Liver (tissue), 3 donors: ENCODE data around the gene CGNL1.

Experiments used
- EGR1 ChIP-seq, 2 donors: IDR thresholded peaks; 2 replicates each; pipeline ENCODE4 v1.6.1; 2016 to 2018; ENCODE audit warnings: antibody characterized with exemption in 2 of 2, low read depth in 2 of 2
- FOXA1 ChIP-seq: IDR thresholded peaks from 2 replicates; pipeline ENCODE4 v1.6.1; 2016; ENCODE audit warnings: antibody characterized with exemption
- GABPA ChIP-seq, 2 donors: IDR thresholded peaks in 1 of 2; conservative IDR thresholded peaks in 1 of 2; 2 replicates each; pipeline ENCODE4 v1.6.1; 2016; ENCODE audit warnings: antibody characterized with exemption in 2 of 2, mild to moderate bottlenecking in 1 of 2, moderate library complexity in 1 of 2
- HNF4G ChIP-seq: IDR thresholded peaks from 2 replicates; pipeline ENCODE4 v1.6.1; 2016; ENCODE audit warnings: antibody characterized with exemption
- JUND ChIP-seq, 2 donors: IDR thresholded peaks; 2 replicates each; pipeline ENCODE4 v1.6.1; 2016; ENCODE audit warnings: antibody characterized with exemption in 2 of 2
- NR2F2 ChIP-seq: IDR thresholded peaks from 2 replicates; pipeline ENCODE4 v1.6.1; 2016; ENCODE audit warnings: antibody characterized with exemption
- RAD21 ChIP-seq, 2 donors: IDR thresholded peaks; 2 replicates each; pipeline ENCODE4 v1.6.1; 2016; ENCODE audit warnings: antibody characterized with exemption in 2 of 2, mild to moderate bottlenecking in 2 of 2
- TAF1 ChIP-seq: conservative IDR thresholded peaks from 2 replicates; pipeline ENCODE4 v1.6.1; 2016; ENCODE audit warnings: antibody characterized with exemption, mild to moderate bottlenecking
- YY1 ChIP-seq: IDR thresholded peaks from 2 replicates; pipeline ENCODE4 v1.6.1; 2016; ENCODE audit warnings: antibody characterized with exemption, mild to moderate bottlenecking
- TF ChIP-seq, protein P1 (sequence below): fragments of 150-350 bp; IDR thresholded peaks from 2 replicates; pipeline ENCODE4 v1.5.1; 2017; ENCODE audit warnings: improper control_type of control experiment, low read depth, low read length; ENCODE audit not compliant: missing input control
- TF ChIP-seq, protein P2 (sequence below): IDR thresholded peaks from 2 replicates; pipeline ENCODE4 v1.6.1; 2016; ENCODE audit warnings: antibody characterized with exemption
- TF ChIP-seq, protein P3 (sequence below): IDR thresholded peaks from 2 replicates; pipeline ENCODE4 v1.6.1; 2016; ENCODE audit warnings: antibody characterized with exemption
- TF ChIP-seq, protein P4 (sequence below): IDR thresholded peaks from 2 replicates; pipeline ENCODE4 v1.6.1; 2016; ENCODE audit warnings: antibody characterized with exemption, mild to moderate bottlenecking
- TF ChIP-seq, protein P5 (sequence below): IDR thresholded peaks from 2 replicates; pipeline ENCODE4 v1.6.1; 2016; ENCODE audit warnings: antibody characterized with exemption
- donor health status: healthy.
- donor health status: healthy.

DNA sequence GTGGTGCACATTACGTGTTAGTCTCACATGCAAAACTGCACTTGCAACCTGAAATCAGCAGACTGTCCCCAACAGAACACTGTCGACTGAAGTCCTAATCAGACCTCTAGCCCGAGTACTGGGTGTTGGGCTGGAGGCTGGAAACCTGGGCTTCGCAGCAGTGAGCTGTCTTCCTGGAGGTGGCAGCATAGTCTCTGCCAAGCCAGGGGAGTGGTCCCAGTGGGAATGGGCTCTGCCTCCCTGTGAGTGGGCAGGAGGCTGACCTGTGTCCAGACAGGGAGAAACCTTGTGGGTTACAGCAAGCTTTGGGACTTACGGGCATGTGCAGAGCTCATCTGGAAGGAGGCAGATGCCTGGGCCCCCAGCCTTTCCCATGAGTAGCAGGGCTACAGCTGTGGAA is 177.2 kb downstream of the CGNL1 start:
- TF ChIP-seq RAD21 (IDR thresholded peaks at IDR 0.05) (no peak), TAF1 (no peak), HNF4G (no peak), EGR1 (IDR thresholded peaks at IDR 0.05; ENCODE audit: low read depth in 2 of 2) (no peak), FOXA1 (no peak), NR2F2 (no peak), GABPA (IDR thresholded peaks at IDR 0.05 in 1 of 2, conservative IDR thresholded peaks at IDR 0.05 in 1 of 2) (no peak), JUND (IDR thresholded peaks at IDR 0.05) (no peak), YY1 (no peak)
- TF ChIP-seq, protein P1, sequence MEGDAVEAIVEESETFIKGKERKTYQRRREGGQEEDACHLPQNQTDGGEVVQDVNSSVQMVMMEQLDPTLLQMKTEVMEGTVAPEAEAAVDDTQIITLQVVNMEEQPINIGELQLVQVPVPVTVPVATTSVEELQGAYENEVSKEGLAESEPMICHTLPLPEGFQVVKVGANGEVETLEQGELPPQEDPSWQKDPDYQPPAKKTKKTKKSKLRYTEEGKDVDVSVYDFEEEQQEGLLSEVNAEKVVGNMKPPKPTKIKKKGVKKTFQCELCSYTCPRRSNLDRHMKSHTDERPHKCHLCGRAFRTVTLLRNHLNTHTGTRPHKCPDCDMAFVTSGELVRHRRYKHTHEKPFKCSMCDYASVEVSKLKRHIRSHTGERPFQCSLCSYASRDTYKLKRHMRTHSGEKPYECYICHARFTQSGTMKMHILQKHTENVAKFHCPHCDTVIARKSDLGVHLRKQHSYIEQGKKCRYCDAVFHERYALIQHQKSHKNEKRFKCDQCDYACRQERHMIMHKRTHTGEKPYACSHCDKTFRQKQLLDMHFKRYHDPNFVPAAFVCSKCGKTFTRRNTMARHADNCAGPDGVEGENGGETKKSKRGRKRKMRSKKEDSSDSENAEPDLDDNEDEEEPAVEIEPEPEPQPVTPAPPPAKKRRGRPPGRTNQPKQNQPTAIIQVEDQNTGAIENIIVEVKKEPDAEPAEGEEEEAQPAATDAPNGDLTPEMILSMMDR = no peak
- TF ChIP-seq, protein P2, sequence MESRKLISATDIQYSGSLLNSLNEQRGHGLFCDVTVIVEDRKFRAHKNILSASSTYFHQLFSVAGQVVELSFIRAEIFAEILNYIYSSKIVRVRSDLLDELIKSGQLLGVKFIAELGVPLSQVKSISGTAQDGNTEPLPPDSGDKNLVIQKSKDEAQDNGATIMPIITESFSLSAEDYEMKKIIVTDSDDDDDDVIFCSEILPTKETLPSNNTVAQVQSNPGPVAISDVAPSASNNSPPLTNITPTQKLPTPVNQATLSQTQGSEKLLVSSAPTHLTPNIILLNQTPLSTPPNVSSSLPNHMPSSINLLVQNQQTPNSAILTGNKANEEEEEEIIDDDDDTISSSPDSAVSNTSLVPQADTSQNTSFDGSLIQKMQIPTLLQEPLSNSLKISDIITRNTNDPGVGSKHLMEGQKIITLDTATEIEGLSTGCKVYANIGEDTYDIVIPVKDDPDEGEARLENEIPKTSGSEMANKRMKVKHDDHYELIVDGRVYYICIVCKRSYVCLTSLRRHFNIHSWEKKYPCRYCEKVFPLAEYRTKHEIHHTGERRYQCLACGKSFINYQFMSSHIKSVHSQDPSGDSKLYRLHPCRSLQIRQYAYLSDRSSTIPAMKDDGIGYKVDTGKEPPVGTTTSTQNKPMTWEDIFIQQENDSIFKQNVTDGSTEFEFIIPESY = no peak
- TF ChIP-seq, protein P3, sequence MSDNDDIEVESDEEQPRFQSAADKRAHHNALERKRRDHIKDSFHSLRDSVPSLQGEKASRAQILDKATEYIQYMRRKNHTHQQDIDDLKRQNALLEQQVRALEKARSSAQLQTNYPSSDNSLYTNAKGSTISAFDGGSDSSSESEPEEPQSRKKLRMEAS = no peak
- TF ChIP-seq, protein P4, sequence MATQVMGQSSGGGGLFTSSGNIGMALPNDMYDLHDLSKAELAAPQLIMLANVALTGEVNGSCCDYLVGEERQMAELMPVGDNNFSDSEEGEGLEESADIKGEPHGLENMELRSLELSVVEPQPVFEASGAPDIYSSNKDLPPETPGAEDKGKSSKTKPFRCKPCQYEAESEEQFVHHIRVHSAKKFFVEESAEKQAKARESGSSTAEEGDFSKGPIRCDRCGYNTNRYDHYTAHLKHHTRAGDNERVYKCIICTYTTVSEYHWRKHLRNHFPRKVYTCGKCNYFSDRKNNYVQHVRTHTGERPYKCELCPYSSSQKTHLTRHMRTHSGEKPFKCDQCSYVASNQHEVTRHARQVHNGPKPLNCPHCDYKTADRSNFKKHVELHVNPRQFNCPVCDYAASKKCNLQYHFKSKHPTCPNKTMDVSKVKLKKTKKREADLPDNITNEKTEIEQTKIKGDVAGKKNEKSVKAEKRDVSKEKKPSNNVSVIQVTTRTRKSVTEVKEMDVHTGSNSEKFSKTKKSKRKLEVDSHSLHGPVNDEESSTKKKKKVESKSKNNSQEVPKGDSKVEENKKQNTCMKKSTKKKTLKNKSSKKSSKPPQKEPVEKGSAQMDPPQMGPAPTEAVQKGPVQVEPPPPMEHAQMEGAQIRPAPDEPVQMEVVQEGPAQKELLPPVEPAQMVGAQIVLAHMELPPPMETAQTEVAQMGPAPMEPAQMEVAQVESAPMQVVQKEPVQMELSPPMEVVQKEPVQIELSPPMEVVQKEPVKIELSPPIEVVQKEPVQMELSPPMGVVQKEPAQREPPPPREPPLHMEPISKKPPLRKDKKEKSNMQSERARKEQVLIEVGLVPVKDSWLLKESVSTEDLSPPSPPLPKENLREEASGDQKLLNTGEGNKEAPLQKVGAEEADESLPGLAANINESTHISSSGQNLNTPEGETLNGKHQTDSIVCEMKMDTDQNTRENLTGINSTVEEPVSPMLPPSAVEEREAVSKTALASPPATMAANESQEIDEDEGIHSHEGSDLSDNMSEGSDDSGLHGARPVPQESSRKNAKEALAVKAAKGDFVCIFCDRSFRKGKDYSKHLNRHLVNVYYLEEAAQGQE = no peak
- TF ChIP-seq, protein P5, sequence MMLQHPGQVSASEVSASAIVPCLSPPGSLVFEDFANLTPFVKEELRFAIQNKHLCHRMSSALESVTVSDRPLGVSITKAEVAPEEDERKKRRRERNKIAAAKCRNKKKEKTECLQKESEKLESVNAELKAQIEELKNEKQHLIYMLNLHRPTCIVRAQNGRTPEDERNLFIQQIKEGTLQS = no peak
